ENCODE measurements around the gene ATP4B. TPM values are rescaled to one million over a fixed set of nuclear protein-coding genes. Genes with fewer than 3 reads are reported as not detected.

ATP4B gene
- total and polyA plus RNA-seq, 2 donors from 2014 or later: 0.16 to 0.45 TPM

- H3K4me3 ChIP-seq (ENCODE audit: low read length in 3 of 3): no peak overlapping the region
- FAIRE-seq (no peak), DNase-seq (peak in 1 of 5 donors; percentile 14)
- intact Hi-C loops (cut with DNase I): no loop called here
- H3K36me3 ChIP-seq (ENCODE audit: control insufficient read depth in 2 of 3, insufficient read depth in 3 of 3, low read length in 3 of 3): peaks cover 0 to 2% (median 2%) of the 10 kb centered on the region in 3 donors
- H3K9me3 ChIP-seq (ENCODE audit: control insufficient read depth in 2 of 3, insufficient read depth in 1 of 3, low read length in 3 of 3): no peaks in the 10 kb centered on the region
- no peak overlapping the region for H3K9ac ChIP-seq (ENCODE audit: low read length in 3 of 3)
- H3K4me1 ChIP-seq (ENCODE audit: control insufficient read depth in 2 of 3, insufficient read depth in 2 of 3, low read depth in 1 of 3, low read length in 3 of 3): peaks cover 0 to 5% (median 0%) of the 10 kb centered on the region in 3 donors
- H3K27ac ChIP-seq (ENCODE audit: low read depth in 2 of 2, low read length in 2 of 2): no peak overlapping the region
- no peaks in the 10 kb centered on the region for H3K27me3 ChIP-seq (ENCODE audit: control insufficient read depth, insufficient read depth, low read length)
- no peak for TF ChIP-seq CTCF (IDR thresholded peaks at IDR 0.05; ENCODE audit: borderline replicate concordance, extremely low read depth, insufficient read depth)
These were observed 40.0 kb downstream of the ATP4B start for GRCh38 chr13:113617961-113618360.

DNA sequence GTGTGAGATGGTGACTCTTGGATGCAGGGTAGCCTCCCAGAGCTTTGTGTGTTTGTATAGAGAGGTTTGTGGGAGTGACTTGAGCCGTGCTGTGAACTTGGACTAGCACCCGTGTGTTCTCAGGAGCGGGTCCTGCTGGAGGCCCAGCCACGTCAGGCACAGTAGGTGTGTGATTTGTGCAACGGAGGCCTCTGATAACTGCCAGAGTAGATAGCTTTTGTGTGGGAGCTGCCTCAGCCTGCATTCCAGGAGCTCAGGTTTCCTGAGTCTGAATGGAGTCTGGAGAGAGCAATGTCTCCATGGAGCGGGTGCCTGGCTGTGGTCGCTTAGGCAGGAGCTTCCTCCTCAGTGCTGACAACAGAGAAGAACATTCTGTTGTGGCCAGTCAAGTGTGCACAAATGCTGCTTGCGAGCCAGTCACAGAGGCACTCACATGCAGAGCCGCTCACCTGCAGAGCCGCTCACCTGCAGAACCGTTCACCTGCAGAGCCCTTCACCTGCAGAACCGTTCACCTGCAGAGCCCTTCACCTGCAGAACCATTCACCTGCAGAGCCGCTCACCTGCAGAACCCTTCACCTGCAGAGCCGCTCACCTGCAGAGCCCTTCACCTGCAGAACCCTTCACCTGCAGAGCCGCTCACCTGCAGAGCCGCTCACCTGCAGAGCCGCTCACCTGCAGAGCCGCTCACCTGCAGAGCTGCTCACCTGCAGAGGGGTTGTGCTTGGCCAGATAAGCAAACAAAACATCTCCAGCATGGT lies 40.8 kb downstream of the ATP4B start:
- Histone ChIP-seq H3K36me3 (ENCODE audit: control insufficient read depth in 2 of 3, insufficient read depth in 3 of 3, low read length in 3 of 3) (peaks cover 0 to 2% (median 2%) of the 10 kb centered on the region in 3 donors), H3K27me3 (ENCODE audit: control insufficient read depth, insufficient read depth, low read length) (no peaks in the 10 kb centered on the region), H3K27ac (ENCODE audit: low read depth in 2 of 2, low read length in 2 of 2) (no peak overlapping the region), H3K4me1 (ENCODE audit: control insufficient read depth in 2 of 3, insufficient read depth in 2 of 3, low read depth in 1 of 3, low read length in 3 of 3) (peaks cover 0 to 5% (median 0%) of the 10 kb centered on the region in 3 donors), H3K4me3 (ENCODE audit: low read length in 3 of 3) (no peak overlapping the region), H3K9me3 (ENCODE audit: control insufficient read depth in 2 of 3, insufficient read depth in 1 of 3, low read length in 3 of 3) (no peaks in the 10 kb centered on the region), H3K9ac (ENCODE audit: low read length in 3 of 3) (no peak overlapping the region)
- peak; percentile 74 to 97 (median 95) for DNase-seq
- FAIRE-seq: no peak
- intact Hi-C loops (cut with DNase I): no loop called here
- no peak for TF ChIP-seq CTCF (IDR thresholded peaks at IDR 0.05; ENCODE audit: borderline replicate concordance, extremely low read depth, insufficient read depth)

DNA sequence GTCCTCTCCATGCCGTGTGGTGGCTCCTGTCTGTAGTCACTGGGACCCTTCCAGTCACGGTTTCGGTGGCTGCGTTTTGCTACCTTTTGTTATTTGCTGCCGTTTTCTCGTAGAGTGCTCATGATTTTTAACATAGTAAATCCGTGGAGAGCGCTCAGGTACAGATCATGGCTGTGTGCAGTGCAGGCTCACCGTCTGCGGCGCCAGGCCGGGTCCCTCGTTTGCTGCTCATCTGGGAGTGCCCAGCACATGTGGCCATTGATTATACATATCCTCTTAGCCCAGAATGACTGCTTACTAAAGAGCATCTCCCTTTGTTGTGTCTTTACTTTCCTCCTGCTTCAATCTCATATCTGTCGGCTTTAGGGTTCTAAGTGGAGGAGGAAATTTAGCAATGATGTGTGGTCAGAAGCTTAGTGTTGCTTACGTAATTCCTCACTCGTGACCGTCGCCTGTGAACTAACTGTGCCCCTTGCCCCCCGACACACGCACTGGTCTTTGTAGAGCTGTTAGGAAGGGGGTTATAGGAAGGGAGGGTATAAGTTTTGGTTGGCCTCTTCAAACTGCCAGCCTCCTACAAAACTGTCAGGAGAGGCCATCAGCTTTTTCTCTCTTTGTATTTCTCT lies 41.6 kb downstream of the ATP4B start:
- FAIRE-seq (no peak), DNase-seq (peak in 2 of 5 donors; percentile 59 to 61)
- H3K27me3 ChIP-seq (ENCODE audit: control insufficient read depth, insufficient read depth, low read length): no peaks in the 10 kb centered on the region

More for the DNA sequence above, 41.6 kb downstream of the ATP4B start:
- H3K36me3 ChIP-seq (ENCODE audit: control insufficient read depth in 2 of 3, insufficient read depth in 3 of 3, low read length in 3 of 3): peaks cover 2 to 4% (median 2%) of the 10 kb centered on the region in 3 donors
- intact Hi-C loops (cut with DNase I): no loop called here
- H3K4me1 ChIP-seq (ENCODE audit: control insufficient read depth in 2 of 3, insufficient read depth in 2 of 3, low read depth in 1 of 3, low read length in 3 of 3): peaks cover 0 to 5% (median 0%) of the 10 kb centered on the region in 3 donors
- TF ChIP-seq CTCF (IDR thresholded peaks at IDR 0.05; ENCODE audit: borderline replicate concordance, extremely low read depth, insufficient read depth): no peak
- H3K4me3 ChIP-seq (ENCODE audit: low read length in 3 of 3): no peak overlapping the region
- H3K9me3 ChIP-seq (ENCODE audit: control insufficient read depth in 2 of 3, insufficient read depth in 1 of 3, low read length in 3 of 3): no peaks in the 10 kb centered on the region
- no peak overlapping the region for H3K9ac ChIP-seq (ENCODE audit: low read length in 3 of 3)
- H3K27ac ChIP-seq (ENCODE audit: low read depth in 2 of 2, low read length in 2 of 2): no peak overlapping the region
